Measurements from ENCODE around the gene ZNF273.

Gene ZNF273

DNA sequence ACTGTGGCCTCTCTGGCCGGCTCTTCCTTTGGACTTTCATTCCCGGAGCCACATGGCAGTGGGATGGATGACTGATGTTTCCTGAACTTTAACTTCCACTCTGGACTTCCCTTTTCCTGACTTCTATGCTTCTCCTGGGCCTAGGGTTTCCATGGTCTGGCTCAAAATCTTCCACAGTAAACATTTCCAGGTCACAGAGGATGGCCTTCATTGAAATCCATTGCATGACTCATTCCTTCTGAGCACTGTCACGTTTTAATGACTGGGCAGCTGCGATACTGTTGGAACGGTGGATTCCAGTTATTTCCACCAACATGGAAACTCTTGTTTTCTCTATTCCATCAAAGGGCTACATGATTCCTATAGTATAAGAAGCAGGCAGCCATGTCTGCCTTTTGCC is 24.4 kb upstream of the ZNF273 start:
- Histone ChIP-seq H3K4me1 (ENCODE audit: control insufficient read depth, insufficient read depth, low read length) (no peaks in the 10 kb centered on the region), H3K9me3 (replicated peaks; ENCODE audit: low read length) (peaks cover 4% of the 10 kb centered on the region), H3K27me3 (ENCODE audit: control insufficient read depth, insufficient read depth, low read length) (peaks cover 16% of the 10 kb centered on the region), H3K9ac (ENCODE audit: low read depth, low read length) (no peak overlapping the region), H3K36me3 (ENCODE audit: insufficient read depth, low read length) (no peaks in the 10 kb centered on the region), H3K4me3 (ENCODE audit: low read length) (no peak overlapping the region), H3K4me2 (ENCODE audit: low read length) (no peak overlapping the region)

DNA sequence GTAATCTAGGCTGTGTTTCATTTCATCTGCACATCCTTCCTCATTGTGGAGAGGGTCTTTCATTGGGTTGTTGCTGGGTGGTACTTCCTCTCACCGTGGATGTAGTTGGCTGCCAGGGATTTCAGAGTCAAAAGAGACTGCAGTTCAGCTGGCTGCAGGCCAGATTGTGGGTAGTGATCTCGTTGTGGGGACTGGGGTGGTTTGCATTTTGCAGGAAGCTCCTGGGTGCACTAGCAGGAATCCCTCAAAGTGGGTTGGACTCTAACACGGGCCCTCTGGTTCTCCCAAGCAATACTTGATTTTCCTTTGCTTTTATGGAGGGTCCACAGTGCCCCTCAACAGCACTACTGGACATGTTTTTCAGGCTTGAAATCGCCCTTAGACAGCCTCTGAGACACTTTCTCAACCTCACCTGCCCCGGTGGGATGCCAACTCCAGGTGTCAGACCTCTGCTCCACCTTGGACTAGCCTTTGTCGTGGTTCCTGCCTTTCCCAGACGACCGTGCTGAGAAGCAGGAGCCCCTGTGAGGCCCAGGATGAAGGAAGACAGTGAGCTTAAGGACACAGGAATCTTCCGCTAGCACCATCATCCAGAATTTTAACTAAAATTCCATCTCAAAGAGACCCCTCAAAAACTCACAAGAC is 23.9 kb upstream of the ZNF273 start:
- H3K4me1 ChIP-seq (ENCODE audit: control insufficient read depth, insufficient read depth, low read length), result no peaks in the 10 kb centered on the region
- H3K36me3 ChIP-seq (ENCODE audit: insufficient read depth, low read length), result no peaks in the 10 kb centered on the region
- H3K4me2 ChIP-seq (ENCODE audit: low read length), result no peak overlapping the region
- no peak overlapping the region for H3K9ac ChIP-seq (ENCODE audit: low read depth, low read length)
- peaks cover 16% of the 10 kb centered on the region for H3K27me3 ChIP-seq (ENCODE audit: control insufficient read depth, insufficient read depth, low read length)
- no peak overlapping the region for H3K4me3 ChIP-seq (ENCODE audit: low read length)
- peaks cover 4% of the 10 kb centered on the region for H3K9me3 ChIP-seq (replicated peaks; ENCODE audit: low read length)

GRCh38 chr7:64879800-64880199 is 23.3 kb upstream of the ZNF273 start:
- H3K9me3 ChIP-seq (replicated peaks; ENCODE audit: low read length), result peaks cover 4% of the 10 kb centered on the region
- H3K4me1 ChIP-seq (ENCODE audit: control insufficient read depth, insufficient read depth, low read length), result no peaks in the 10 kb centered on the region
- H3K4me2 ChIP-seq (ENCODE audit: low read length), result no peak overlapping the region
- no peaks in the 10 kb centered on the region for H3K36me3 ChIP-seq (ENCODE audit: insufficient read depth, low read length)
- H3K4me3 ChIP-seq (ENCODE audit: low read length), result no peak overlapping the region
- no peak overlapping the region for H3K9ac ChIP-seq (ENCODE audit: low read depth, low read length)
- H3K27me3 ChIP-seq (ENCODE audit: control insufficient read depth, insufficient read depth, low read length), result peaks cover 16% of the 10 kb centered on the region

DNA sequence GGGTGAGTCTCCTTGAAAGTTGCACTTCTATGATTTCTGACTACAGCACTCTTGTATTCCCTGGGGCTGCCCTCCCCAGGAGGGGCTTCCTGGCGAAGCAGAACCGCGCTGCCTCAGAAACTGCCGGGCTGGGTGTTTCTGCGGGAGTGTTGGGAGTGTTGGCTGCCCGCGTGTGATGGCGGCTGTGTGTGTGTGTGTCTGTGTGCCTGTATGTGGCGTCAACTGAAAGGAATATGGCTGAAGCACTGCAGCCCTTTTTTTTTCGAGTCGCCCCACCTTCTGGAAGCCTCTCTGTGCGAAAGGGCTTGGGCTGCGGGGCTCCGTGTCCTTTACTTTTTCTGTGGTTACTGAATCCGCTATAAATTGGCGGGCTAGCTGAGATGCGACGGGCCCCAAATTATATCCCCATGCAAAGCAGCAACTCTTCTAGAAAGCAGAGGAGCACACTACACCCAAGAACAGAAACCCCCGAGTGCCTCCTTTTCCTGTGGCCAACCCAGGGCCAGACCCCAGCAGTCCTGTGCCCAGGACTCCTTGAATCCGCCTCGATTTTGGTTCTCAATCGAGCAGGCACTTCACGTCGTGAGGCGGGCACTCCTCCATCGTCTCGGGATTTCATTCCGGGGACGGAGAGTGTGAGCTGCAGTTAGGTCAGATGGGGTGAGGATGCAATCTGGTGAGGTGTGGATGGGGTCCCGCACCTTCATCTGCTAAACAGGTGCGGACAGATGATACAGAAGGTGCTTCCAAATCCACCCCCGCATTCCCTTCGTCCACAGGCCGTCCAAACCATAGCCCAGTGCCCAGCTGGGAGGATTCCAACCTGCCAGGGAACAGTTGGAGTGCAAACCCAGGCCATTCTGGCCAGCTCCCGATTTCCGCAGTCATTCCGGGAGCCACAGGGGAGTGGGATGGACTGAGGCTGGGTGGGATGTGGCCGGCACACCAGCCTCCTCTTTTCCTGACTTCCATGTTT is 22.5 kb upstream of the ZNF273 start:
- no peaks in the 10 kb centered on the region for H3K4me1 ChIP-seq (ENCODE audit: control insufficient read depth, insufficient read depth, low read length)
- H3K36me3 ChIP-seq (ENCODE audit: insufficient read depth, low read length), result no peaks in the 10 kb centered on the region
- H3K9me3 ChIP-seq (replicated peaks; ENCODE audit: low read length), result peaks cover 4% of the 10 kb centered on the region
- H3K4me2 ChIP-seq (ENCODE audit: low read length), result no peak overlapping the region
- no peak overlapping the region for H3K9ac ChIP-seq (ENCODE audit: low read depth, low read length)
- H3K27me3 ChIP-seq (ENCODE audit: control insufficient read depth, insufficient read depth, low read length), result peaks cover 16% of the 10 kb centered on the region
- no peak overlapping the region for H3K4me3 ChIP-seq (ENCODE audit: low read length)

DNA sequence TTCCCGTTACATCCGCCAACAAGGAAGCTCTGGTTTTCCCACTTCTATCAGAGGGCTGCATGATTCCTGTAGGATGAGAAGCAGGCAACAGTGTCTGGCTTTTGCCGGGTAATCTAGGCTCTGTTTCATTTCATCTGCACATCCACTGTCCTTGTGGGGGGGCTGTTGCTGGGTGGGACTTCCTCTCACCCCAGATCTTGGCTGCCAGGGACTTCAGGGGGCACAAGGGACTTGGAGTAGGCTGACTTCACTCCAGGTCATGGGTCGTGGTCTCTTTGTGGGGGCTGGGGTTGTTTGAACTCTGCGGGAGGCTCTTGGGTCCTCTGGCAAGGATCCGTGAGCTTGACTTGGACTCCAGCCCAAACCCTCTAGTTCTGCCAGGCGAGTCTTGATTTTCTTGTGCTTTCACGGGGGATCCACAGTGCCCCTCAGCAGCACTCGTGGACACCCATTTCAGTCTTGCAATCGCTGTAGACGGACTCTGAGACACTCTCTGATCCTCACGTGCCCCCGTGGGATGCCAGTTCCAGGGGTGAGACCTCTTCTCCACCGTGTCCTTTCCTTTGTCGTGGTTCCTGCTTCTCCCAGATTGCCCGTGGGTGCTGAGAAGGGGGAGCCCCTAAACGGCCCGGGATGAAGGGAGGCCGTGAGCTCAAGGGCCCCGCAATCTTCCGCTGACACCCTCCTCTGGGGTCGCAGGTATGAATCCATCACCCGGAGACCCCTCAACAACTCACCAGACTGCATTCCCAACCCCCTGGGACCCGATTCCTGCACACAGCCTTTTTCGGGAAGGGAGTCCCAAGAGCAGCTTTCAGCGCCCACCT is 21.4 kb upstream of the ZNF273 start:
- Histone ChIP-seq H3K9me3 (replicated peaks; ENCODE audit: low read length) (peaks cover 4% of the 10 kb centered on the region), H3K4me2 (ENCODE audit: low read length) (no peak overlapping the region), H3K27me3 (ENCODE audit: control insufficient read depth, insufficient read depth, low read length) (peaks cover 18% of the 10 kb centered on the region), H3K4me1 (ENCODE audit: control insufficient read depth, insufficient read depth, low read length) (no peaks in the 10 kb centered on the region), H3K4me3 (ENCODE audit: low read length) (peak overlapping the region; percentile 52), H3K9ac (ENCODE audit: low read depth, low read length) (no peak overlapping the region), H3K36me3 (ENCODE audit: insufficient read depth, low read length) (no peaks in the 10 kb centered on the region)

- H3K4me3 ChIP-seq (ENCODE audit: low read length), result peak overlapping the region; percentile 52
- H3K27me3 ChIP-seq (ENCODE audit: control insufficient read depth, insufficient read depth, low read length), result peaks cover 25% of the 10 kb centered on the region
- H3K36me3 ChIP-seq (ENCODE audit: insufficient read depth, low read length), result no peaks in the 10 kb centered on the region
- no peaks in the 10 kb centered on the region for H3K4me1 ChIP-seq (ENCODE audit: control insufficient read depth, insufficient read depth, low read length)
- no peak overlapping the region for H3K9ac ChIP-seq (ENCODE audit: low read depth, low read length)
- peaks cover 4% of the 10 kb centered on the region for H3K9me3 ChIP-seq (replicated peaks; ENCODE audit: low read length)
- peak overlapping the region; percentile 60 for H3K4me2 ChIP-seq (ENCODE audit: low read length)
These were observed 20.5 kb upstream of the ZNF273 start for GRCh38 chr7:64882341-64883112.

DNA sequence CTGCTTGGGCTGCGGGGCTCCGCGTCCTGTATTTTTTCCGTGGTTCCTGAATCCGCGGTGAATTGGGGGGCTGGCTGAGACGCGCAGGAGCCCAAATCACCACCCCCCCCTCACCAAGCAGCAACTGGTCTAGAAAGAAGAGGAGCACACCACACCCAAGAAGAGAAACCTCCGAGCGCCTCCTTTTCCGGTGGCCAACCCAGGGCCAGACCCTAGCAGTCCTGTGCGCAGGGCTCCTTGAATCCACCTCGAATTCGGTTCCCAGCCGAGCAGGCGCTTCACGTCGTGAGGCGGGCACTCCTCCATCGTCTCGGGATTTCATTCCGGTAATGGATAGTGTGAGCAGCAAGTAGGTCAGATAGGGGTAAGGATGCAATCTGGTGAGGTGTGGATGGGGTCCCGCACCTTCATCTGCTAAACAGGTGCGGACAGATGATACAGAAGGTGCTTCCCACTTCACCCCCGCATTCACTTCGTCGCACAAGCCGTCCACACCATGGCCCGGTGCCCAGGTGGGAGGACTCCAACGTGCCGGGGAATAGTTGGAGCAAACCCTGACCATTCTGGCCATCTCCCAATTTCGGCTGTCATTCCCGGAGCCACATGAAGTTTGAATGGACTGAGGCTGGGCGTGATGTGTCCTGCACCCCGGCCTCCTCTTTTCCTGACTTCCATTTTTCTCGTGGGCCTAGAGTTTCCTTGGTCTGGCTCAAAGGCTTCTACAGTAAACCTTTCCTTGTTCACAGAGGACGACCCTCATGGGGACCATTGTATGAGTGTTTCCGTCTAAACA is 19.8 kb upstream of the ZNF273 start:
- peaks cover 4% of the 10 kb centered on the region for H3K9me3 ChIP-seq (replicated peaks; ENCODE audit: low read length)
- peak overlapping the region; percentile 52 for H3K4me3 ChIP-seq (ENCODE audit: low read length)
- H3K36me3 ChIP-seq (ENCODE audit: insufficient read depth, low read length), result no peaks in the 10 kb centered on the region
- peak overlapping the region; percentile 60 for H3K4me2 ChIP-seq (ENCODE audit: low read length)
- H3K4me1 ChIP-seq (ENCODE audit: control insufficient read depth, insufficient read depth, low read length), result peaks cover 2% of the 10 kb centered on the region
- H3K9ac ChIP-seq (ENCODE audit: low read depth, low read length), result no peak overlapping the region
- peaks cover 31% of the 10 kb centered on the region for H3K27me3 ChIP-seq (ENCODE audit: control insufficient read depth, insufficient read depth, low read length)

GRCh38 chr7:64884085-64884912 is 18.8 kb upstream of the ZNF273 start:
- Histone ChIP-seq H3K9ac (ENCODE audit: low read depth, low read length) (no peak overlapping the region), H3K27me3 (ENCODE audit: control insufficient read depth, insufficient read depth, low read length) (peaks cover 41% of the 10 kb centered on the region), H3K9me3 (replicated peaks; ENCODE audit: low read length) (no peaks in the 10 kb centered on the region), H3K4me3 (ENCODE audit: low read length) (no peak overlapping the region), H3K4me1 (ENCODE audit: control insufficient read depth, insufficient read depth, low read length) (peaks cover 9% of the 10 kb centered on the region), H3K4me2 (ENCODE audit: low read length) (no peak overlapping the region), H3K36me3 (ENCODE audit: insufficient read depth, low read length) (no peaks in the 10 kb centered on the region)

- peaks cover 9% of the 10 kb centered on the region for H3K4me1 ChIP-seq (ENCODE audit: control insufficient read depth, insufficient read depth, low read length)
- peaks cover 47% of the 10 kb centered on the region for H3K27me3 ChIP-seq (ENCODE audit: control insufficient read depth, insufficient read depth, low read length)
- no peak overlapping the region for H3K4me3 ChIP-seq (ENCODE audit: low read length)
- H3K9ac ChIP-seq (ENCODE audit: low read depth, low read length), result no peak overlapping the region
- H3K9me3 ChIP-seq (replicated peaks; ENCODE audit: low read length), result no peaks in the 10 kb centered on the region
- H3K36me3 ChIP-seq (ENCODE audit: insufficient read depth, low read length), result no peaks in the 10 kb centered on the region
- H3K4me2 ChIP-seq (ENCODE audit: low read length), result no peak overlapping the region
These were observed 18.1 kb upstream of the ZNF273 start for GRCh38 chr7:64884913-64885370.
